ENCODE results near the gene CGB7.

Gene CGB7

GRCh38 chr19:49081273-49081672 is 23.7 kb upstream of the CGB7 start:
- Histone ChIP-seq H3K4me3 (ENCODE audit: low read depth, low read length) (no peak overlapping the region), H3K36me3 (ENCODE audit: control insufficient read depth in 2 of 2, insufficient read depth in 1 of 2, low read length in 2 of 2) (peaks cover 0 to 4% of the 10 kb centered on the region in 2 experiments; a peak in 2 of 3 replicates), H3K9me3 (ENCODE audit: control insufficient read depth, insufficient read depth, low read depth, low read length) (no peaks in the 10 kb centered on the region), H3K27ac (ENCODE audit: extremely low read depth, low read depth, low read length) (no peak overlapping the region), H3K4me1 (ENCODE audit: control insufficient read depth, insufficient read depth, low read length) (peaks cover 3% of the 10 kb centered on the region; the same call in 1 of the 2 replicates)
- CTCF ChIA-PET, result interaction anchor here (0.6 to 2.2 kb wide), 6 partner anchors 7 to 144 kb away, joined by 3 to 10 read pairs (median 4); no protein-coding TSS in a partner anchor
- POLR2A ChIA-PET, result no interaction called here
- TF ChIP-seq ZBTB1 (tag by site-specific recombination; IDR thresholded peaks at IDR 0.05), result no peak
- no peak for TF ChIP-seq ZBTB26 (tag by site-specific recombination; optimal IDR thresholded peaks at IDR 0.05)
- TF ChIP-seq ZNF433 (tag by site-specific recombination; IDR thresholded peaks at IDR 0.05; ENCODE audit: low read depth), result no peak
- no peak for TF ChIP-seq ZNF280D (tag by site-specific recombination; IDR thresholded peaks at IDR 0.05)
- TF ChIP-seq ZNF146 (tag by site-specific recombination; IDR thresholded peaks at IDR 0.05), result no peak
- no peak for TF ChIP-seq SALL2 (tag by site-specific recombination; IDR thresholded peaks at IDR 0.05; ENCODE audit: borderline replicate concordance)
- TF ChIP-seq ZNF555 (tag by site-specific recombination; conservative IDR thresholded peaks at IDR 0.05), result no peak
- no peak for TF ChIP-seq ZNF501 (tag by site-specific recombination; IDR thresholded peaks at IDR 0.05)
- no peak for TF ChIP-seq ZNF148 (tag by site-specific recombination; IDR thresholded peaks at IDR 0.05; ENCODE audit: borderline replicate concordance)
- TF ChIP-seq PRDM4 (tag by site-specific recombination; IDR thresholded peaks at IDR 0.05), result no peak
- TF ChIP-seq KLF8 (tag by site-specific recombination; IDR thresholded peaks at IDR 0.05), result no peak
- no peak for TF ChIP-seq SP2 (tag by site-specific recombination; IDR thresholded peaks at IDR 0.05)
- no peak for TF ChIP-seq ZNF175 (tag by site-specific recombination; IDR thresholded peaks at IDR 0.05)
- TF ChIP-seq ZFP69B (tag by site-specific recombination; IDR thresholded peaks at IDR 0.05), result no peak
- no peak for TF ChIP-seq ZNF133 (tag by site-specific recombination; IDR thresholded peaks at IDR 0.05)
- no peak for TF ChIP-seq ZNF157 (tag by site-specific recombination; IDR thresholded peaks at IDR 0.05)
- TF ChIP-seq ZNF837 (tag by site-specific recombination; IDR thresholded peaks at IDR 0.05), result no peak

- H3K4me1 ChIP-seq (ENCODE audit: control insufficient read depth, insufficient read depth, low read length), result peaks cover 3% of the 10 kb centered on the region; the same call in 1 of the 2 replicates
- H3K36me3 ChIP-seq (ENCODE audit: control insufficient read depth in 2 of 2, insufficient read depth in 1 of 2, low read length in 2 of 2), result no peaks in the 10 kb centered on the region
- no peak overlapping the region for H3K27ac ChIP-seq (ENCODE audit: extremely low read depth, low read depth, low read length)
- TF ChIP-seq ZNF580 (tag by site-specific recombination; IDR thresholded peaks at IDR 0.05) (no peak), ZFP37 (tag by site-specific recombination; IDR thresholded peaks at IDR 0.05) (no peak), ZNF2 (tag by site-specific recombination; IDR thresholded peaks at IDR 0.05) (no peak), ZNF596 (tag by site-specific recombination; IDR thresholded peaks at IDR 0.05) (no peak), ZNF449 (tag by site-specific recombination; IDR thresholded peaks at IDR 0.05) (no peak), ZNF114 (tag by site-specific recombination; IDR thresholded peaks at IDR 0.05) (no peak)
- no peak overlapping the region for H3K4me3 ChIP-seq (ENCODE audit: low read depth, low read length)
- H3K9me3 ChIP-seq (ENCODE audit: control insufficient read depth, insufficient read depth, low read depth, low read length), result no peaks in the 10 kb centered on the region
- POLR2A ChIA-PET, result no interaction called here
- CTCF ChIA-PET, result no interaction called here
These were observed 22.8 kb upstream of the CGB7 start for GRCh38 chr19:49080392-49080791.

Data from HEK293 (cell line).